ENCODE results near the gene VDAC2. TPM values are rescaled to one million over a fixed set of nuclear protein-coding genes. Genes with fewer than 3 reads are reported as not detected.

The VDAC2 gene
- total and polyA plus RNA-seq, 2 experiments from 2014 or later = 167 to 190 TPM

DNA sequence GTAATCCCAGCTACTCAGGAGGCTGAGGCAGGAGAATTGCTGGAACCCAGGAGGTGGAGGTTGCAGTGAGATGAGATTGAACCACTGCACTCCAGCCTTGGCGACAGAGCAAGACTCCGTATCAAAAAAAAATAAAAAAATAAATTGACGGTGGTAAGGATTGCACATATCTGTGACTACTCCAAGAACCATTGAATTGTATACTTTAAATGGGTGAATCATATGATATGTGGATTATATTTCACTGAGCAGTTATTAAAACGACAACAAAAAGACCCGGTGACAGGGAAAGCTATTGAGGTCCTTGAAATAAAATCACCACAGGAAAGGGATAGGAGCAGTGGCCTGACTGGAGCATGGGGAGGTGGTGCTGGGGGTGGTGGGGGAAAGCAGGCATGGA, 56.3 kb downstream of the VDAC2 start:
- DNase-seq (ENCODE audit: low spot score) = no peak
- WGBS (ENCODE audit: low lambda C conversion rate, missing lambda C conversion rate) = 75% methylated on average over 5 of the region's 5 CpGs

DNA sequence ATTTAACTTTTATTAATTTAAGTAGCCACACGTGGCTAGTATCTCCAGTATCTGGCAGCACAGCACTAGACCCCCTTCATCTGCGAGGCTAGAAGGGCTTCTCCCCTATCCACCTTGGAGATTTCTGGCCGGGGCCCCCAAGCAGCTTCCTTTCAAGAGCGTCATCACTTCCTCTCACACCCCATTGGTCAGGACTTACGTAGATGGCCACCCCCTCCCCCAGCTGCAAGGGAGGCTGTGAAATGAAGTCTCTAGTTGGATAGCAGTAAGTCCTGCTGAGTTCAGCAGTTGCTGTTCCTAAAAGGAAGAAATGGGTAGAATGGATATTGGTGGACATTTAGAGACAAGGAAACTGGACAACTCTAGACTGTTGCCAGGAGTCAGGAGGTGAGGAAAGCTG, 59.0 kb downstream of the VDAC2 start:
- DNase-seq (ENCODE audit: low spot score) = no peak
- Histone ChIP-seq H3K27me3 (no peaks in the 10 kb centered on the region), H3K79me2 (no peaks in the 10 kb centered on the region), H3K36me3 (replicated peaks; ENCODE audit: insufficient read depth, low read depth) (no peaks in the 10 kb centered on the region), H3K9me2 (replicated peaks; ENCODE audit: insufficient read depth) (no peaks in the 10 kb centered on the region), H3K4me1 (ENCODE audit: insufficient read depth) (no peaks in the 10 kb centered on the region), H4K20me1 (ENCODE audit: insufficient read depth, poor library complexity, severe bottlenecking) (no peaks in the 10 kb centered on the region), H3K9me3 (ENCODE audit: low read depth) (no peaks in the 10 kb centered on the region), H3K4me2 (no peak overlapping the region), H3K4me3 (no peak overlapping the region), H2AFZ (no peak overlapping the region), H3K27ac (no peak overlapping the region)
- 88% methylated on average over 5 of the region's 5 CpGs for WGBS (ENCODE audit: low lambda C conversion rate, missing lambda C conversion rate)
- TF ChIP-seq, protein P1, sequence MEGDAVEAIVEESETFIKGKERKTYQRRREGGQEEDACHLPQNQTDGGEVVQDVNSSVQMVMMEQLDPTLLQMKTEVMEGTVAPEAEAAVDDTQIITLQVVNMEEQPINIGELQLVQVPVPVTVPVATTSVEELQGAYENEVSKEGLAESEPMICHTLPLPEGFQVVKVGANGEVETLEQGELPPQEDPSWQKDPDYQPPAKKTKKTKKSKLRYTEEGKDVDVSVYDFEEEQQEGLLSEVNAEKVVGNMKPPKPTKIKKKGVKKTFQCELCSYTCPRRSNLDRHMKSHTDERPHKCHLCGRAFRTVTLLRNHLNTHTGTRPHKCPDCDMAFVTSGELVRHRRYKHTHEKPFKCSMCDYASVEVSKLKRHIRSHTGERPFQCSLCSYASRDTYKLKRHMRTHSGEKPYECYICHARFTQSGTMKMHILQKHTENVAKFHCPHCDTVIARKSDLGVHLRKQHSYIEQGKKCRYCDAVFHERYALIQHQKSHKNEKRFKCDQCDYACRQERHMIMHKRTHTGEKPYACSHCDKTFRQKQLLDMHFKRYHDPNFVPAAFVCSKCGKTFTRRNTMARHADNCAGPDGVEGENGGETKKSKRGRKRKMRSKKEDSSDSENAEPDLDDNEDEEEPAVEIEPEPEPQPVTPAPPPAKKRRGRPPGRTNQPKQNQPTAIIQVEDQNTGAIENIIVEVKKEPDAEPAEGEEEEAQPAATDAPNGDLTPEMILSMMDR (IDR thresholded peaks at IDR 0.05; ENCODE audit: poor library complexity) = no peak

More for the DNA sequence above, 56.3 kb downstream of the VDAC2 start:
- Histone ChIP-seq H4K20me1 (ENCODE audit: insufficient read depth, poor library complexity, severe bottlenecking) (no peaks in the 10 kb centered on the region), H3K9me2 (replicated peaks; ENCODE audit: insufficient read depth) (no peaks in the 10 kb centered on the region), H3K4me3 (no peak overlapping the region), H2AFZ (no peak overlapping the region), H3K79me2 (no peaks in the 10 kb centered on the region), H3K36me3 (replicated peaks; ENCODE audit: insufficient read depth, low read depth) (no peaks in the 10 kb centered on the region), H3K4me2 (no peak overlapping the region), H3K27me3 (no peaks in the 10 kb centered on the region), H3K4me1 (ENCODE audit: insufficient read depth) (peaks cover 7% of the 10 kb centered on the region), H3K9me3 (ENCODE audit: low read depth) (no peaks in the 10 kb centered on the region), H3K27ac (no peak overlapping the region)
- TF ChIP-seq EZH2phosphoT487 (IDR thresholded peaks at IDR 0.05; ENCODE audit: low read depth, severe bottlenecking, unreplicated experiment) = no peak
- TF ChIP-seq, protein P1 (IDR thresholded peaks at IDR 0.05; ENCODE audit: poor library complexity) = no peak
- no peak for TF ChIP-seq EZH2 (IDR thresholded peaks at IDR 0.05; ENCODE audit: borderline replicate concordance)

DNA sequence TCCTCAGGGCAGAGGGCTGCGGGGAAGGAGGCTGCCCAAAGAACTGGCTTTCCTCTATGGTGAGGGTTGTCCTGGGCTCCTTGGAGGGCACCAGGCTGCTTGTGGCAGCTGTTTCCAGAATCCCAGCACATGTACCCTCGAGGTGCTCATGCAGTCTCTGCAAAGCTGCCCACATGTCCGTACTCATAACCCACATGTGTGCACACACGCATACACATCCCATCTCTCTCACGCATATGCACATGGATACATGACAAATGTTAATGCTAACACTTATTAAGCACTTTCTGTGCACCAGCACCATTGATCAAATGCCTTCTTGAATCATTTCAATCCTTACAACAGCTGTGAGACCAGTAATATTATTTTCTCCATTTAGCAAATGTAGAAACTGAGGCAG, 61.5 kb downstream of the VDAC2 start:
- H3K4me3 ChIP-seq = no peak overlapping the region
- no peak overlapping the region for H3K27ac ChIP-seq
- no peaks in the 10 kb centered on the region for H4K20me1 ChIP-seq (ENCODE audit: insufficient read depth, poor library complexity, severe bottlenecking)
- no peaks in the 10 kb centered on the region for H3K4me1 ChIP-seq (ENCODE audit: insufficient read depth)
- no peaks in the 10 kb centered on the region for H3K79me2 ChIP-seq
- no peaks in the 10 kb centered on the region for H3K36me3 ChIP-seq (replicated peaks; ENCODE audit: insufficient read depth, low read depth)
- DNase-seq (ENCODE audit: low spot score) = no peak
- WGBS (ENCODE audit: low lambda C conversion rate, missing lambda C conversion rate) = 90% methylated on average over 5 of the region's 5 CpGs
- H2AFZ ChIP-seq = no peak overlapping the region
- H3K9me3 ChIP-seq (ENCODE audit: low read depth) = no peaks in the 10 kb centered on the region
- H3K4me2 ChIP-seq = no peak overlapping the region
- H3K9me2 ChIP-seq (replicated peaks; ENCODE audit: insufficient read depth) = no peaks in the 10 kb centered on the region
- no peaks in the 10 kb centered on the region for H3K27me3 ChIP-seq
- TF ChIP-seq EZH2 (IDR thresholded peaks at IDR 0.05; ENCODE audit: borderline replicate concordance) (no peak), EZH2phosphoT487 (IDR thresholded peaks at IDR 0.05; ENCODE audit: low read depth, severe bottlenecking, unreplicated experiment) (no peak)
- TF ChIP-seq, protein P1 (IDR thresholded peaks at IDR 0.05; ENCODE audit: poor library complexity) = no peak

DNA sequence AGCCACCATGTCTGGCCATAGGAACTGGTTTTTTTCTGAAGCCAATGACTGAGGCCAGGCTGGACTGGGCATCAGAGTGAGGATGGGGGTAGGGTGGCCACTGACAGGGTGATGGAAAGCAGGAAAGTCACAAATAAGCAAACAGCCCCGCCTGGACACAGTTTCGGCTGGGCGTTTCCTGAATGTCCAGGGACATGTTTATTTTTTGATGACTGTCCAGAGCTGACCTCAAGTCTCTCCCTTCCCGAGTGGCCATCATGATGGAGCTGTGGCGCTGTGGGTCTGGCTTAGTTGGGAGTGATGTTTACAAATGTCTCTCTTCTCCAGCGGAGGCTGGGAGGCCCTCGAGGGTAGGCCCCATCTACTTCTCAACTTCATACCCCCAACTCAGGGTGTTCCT, 62.3 kb downstream of the VDAC2 start:
- no peak for DNase-seq (ENCODE audit: low spot score)
- no peaks in the 10 kb centered on the region for H3K9me2 ChIP-seq (replicated peaks; ENCODE audit: insufficient read depth)
- no peak overlapping the region for H3K4me2 ChIP-seq
- no peaks in the 10 kb centered on the region for H3K27me3 ChIP-seq
- H3K4me3 ChIP-seq = no peak overlapping the region
- no peaks in the 10 kb centered on the region for H4K20me1 ChIP-seq (ENCODE audit: insufficient read depth, poor library complexity, severe bottlenecking)
- H3K9me3 ChIP-seq (ENCODE audit: low read depth) = no peaks in the 10 kb centered on the region
- no peaks in the 10 kb centered on the region for H3K79me2 ChIP-seq
- H3K4me1 ChIP-seq (ENCODE audit: insufficient read depth) = no peaks in the 10 kb centered on the region
- H3K27ac ChIP-seq = no peak overlapping the region
- TF ChIP-seq, protein P1 (IDR thresholded peaks at IDR 0.05; ENCODE audit: poor library complexity) = no peak
- TF ChIP-seq EZH2 (IDR thresholded peaks at IDR 0.05; ENCODE audit: borderline replicate concordance) (no peak), EZH2phosphoT487 (IDR thresholded peaks at IDR 0.05; ENCODE audit: low read depth, severe bottlenecking, unreplicated experiment) (no peak)
- 51% methylated on average over 7 of the region's 7 CpGs for WGBS (ENCODE audit: low lambda C conversion rate, missing lambda C conversion rate)
- no peak overlapping the region for H2AFZ ChIP-seq
- no peaks in the 10 kb centered on the region for H3K36me3 ChIP-seq (replicated peaks; ENCODE audit: insufficient read depth, low read depth)
